GM19372 (cell line): ENCODE data around the gene DOLPP1.
A peak's percentile ranks its signal among the peaks of the same experiment; 100 is the strongest.
"Not testable (repeated sequence)": the region's sequence is repeated elsewhere in the genome, so short reads cannot be mapped to it uniquely, and the experiment has no call there.

Experiments used
- ATAC-seq: cut with Tn5 transposase; IDR thresholded peaks from one replicate; pipeline ENCODE4 v1.9.1; 2021; ENCODE audit warnings: mild to moderate bottlenecking, low read depth, moderate library complexity; ENCODE audit not compliant: unreplicated experiment

DOLPP1 gene

DNA sequence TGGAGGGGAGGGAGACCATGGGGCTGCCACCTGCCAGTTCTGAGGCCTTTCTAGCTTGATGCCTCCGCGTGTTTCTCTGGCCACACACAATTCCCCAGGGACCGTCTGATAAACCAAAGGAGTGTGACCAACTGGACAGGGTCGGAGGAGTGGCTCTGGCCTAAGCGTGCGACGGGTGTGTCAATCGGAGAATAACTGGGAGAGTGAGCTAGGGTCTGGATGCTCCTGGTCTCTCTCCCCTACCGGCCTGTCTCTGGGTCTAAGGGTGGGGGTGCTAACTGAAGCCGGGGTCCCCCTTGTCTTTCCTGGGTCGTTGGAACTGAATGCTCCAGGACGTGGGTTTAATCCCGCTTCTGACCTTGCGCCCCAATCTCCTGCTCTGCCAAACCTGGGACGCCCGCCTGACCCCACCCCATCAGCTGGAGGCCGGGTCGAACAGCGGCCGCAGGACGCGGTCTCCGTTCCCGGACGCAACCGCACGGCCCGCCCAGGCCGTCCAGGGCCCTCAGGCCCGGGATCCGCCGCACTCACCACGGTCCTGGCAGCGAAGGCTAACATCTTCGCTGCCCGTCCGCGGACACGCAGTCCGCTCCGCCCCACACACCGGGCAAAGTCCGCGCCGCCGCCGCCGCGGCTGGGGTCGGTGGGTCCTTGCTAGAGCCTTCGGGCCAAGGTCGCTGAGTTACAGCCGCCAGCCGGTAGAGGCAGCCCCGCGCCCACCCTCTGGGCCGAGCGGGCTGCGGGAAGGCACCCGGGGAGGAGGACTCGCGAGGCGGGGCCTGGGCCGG lies 29.2 kb downstream of the DOLPP1 start:
- ATAC-seq = no peak

DNA sequence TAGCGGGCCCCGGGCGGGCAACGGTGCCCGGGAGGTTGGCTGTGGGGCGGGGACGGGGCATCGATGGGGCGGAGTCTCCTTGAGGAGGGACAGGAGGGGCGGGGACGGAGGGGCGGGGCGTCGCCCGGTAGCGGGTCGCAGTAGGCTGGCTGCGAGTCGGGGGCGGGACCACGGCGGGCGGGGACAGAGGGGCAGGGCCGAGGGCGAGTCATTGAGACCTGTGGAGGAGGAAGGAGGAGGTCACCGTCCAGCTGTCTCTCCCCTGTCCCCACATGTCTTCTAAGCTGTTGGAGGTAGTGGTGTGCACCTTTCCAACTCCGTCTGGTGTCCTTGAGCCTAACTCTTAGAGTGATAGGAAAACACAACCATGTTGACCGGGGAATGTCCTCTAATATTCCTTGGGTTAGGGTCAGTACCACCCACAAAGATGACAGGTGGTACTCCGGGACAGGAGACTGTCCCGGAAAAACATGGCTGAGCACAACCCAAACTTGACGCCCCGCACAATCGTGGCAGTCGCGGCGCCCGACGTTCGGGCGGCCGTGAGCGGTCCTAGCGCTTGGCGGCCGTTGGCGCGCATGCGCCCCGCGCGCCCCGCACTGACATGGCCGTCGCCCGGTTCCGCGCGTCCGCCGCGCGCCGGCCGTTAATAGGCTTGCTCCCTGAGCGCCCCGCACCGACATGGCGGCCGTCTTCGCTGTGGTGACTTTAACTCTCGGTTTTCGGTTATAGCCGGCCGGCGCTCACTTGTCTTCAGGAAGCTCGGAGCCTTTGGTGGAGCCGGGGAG lies 30.0 kb downstream of the DOLPP1 start, which contains the start of the genes CRAT and PTPA:
Gene CRAT (minus strand): TSS at position 54 of the 788 bp plus-strand sequence. CDS start 284 bp downstream, outside the sequence.
Gene PTPA (plus strand): TSS at position 676 of the 788 bp plus-strand sequence. CDS start 186 bp downstream, outside the sequence.
- peak; percentile 87 for ATAC-seq

DNA sequence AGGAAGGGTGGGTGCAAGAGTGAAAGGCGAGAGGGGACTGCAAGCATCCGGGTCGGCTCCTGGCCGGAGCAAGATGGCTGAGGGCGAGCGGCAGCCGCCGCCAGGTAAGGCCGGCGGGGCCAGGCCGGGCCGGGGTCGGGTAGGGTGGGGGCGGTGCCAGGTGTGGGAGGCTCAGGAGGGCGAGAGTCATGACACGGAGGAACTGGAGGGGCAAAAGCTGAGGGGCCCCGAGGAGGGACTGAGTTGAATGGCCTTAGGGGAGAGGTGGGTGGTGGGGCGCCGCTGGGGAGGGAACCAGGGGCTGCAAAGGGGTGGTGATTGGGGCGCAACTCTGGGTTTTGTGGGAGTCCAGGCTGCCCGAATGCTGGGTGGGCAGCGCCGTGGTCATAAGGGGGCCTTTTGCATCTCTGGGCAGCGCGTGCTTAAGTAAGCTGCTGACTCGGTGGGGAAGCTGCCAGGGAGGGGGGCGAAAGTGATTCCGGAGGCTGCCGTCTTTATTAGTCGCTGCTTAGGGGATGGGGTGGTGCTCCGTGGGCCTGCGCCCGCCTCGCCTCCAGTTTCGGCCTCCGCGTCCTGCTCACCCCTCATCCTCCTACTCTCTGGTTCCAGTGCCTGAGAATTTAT lies 30.7 kb downstream of the DOLPP1 start:
- ATAC-seq = no peak

DNA sequence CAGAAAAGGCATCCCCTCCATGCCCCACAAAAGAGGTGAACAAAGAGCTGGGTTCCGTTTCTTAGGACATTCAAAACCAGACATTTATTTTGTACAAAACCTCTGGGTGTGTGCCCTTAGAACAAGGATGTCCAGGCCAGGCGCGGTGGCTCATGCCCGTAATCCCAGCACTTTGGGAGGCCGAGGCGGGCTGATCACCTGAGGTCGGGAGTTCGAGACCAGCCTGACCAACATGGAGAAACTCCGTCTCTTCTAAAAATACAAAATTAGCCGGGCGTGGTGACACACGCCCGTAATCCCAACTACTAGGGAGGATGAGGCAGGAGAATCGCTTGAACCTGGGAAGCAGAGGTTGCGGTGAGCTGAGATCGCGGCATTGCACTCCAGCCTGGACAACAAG lies 31.6 kb downstream of the DOLPP1 start:
- ATAC-seq = not testable (repeated sequence)

DNA sequence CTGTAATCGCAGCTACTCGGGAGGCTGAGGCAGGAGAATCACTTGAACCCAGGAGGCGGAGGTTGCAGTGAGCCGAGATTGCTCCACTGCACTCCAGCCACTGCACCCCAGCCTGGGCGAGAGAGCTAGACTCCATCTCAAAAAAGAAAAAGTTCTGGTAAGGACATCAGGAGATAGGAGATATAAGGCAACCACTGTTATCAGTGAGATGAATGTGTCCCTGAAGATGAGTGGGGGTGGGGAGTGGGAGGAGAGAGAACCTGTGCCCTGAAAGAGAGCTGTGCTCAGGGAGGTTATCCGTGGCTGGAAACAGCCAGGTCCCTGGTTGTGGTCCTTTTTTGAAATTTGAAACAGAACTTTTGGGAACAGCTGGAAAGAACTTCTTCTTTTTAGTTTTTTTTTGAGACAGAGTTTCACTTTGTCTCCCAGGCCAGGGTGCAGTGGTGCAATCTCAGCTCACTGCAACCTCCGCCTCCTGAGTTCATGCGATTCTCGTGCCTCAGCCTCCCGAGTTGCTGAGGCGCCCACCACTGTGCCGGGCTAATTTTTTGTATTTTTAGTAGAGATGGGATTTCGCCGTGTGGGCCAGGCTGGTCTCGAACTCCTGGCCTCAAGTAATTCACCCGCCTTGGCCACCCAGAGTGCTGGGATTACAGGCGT lies 32.9 kb downstream of the DOLPP1 start:
- ATAC-seq = no peak

DNA sequence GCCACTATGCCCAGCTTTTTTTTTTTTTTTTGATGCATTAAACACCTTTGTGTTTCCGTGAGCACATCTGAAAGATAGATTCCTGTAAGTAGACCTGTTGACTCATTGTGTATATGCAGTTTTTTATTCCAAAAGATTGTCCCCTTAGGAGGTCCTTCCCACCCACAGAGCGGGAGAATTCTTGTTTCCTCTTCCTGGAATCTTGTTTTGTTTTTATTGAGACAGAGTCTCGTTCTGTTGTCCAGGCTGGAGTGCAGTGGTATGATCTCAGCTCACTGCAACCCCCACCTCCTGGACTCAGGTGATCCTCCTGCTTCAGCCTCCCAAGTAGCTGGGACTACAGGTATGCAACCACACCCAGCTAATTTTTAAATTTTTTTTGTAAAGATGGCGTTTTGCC lies 37.9 kb downstream of the DOLPP1 start:
- ATAC-seq = no peak

DNA sequence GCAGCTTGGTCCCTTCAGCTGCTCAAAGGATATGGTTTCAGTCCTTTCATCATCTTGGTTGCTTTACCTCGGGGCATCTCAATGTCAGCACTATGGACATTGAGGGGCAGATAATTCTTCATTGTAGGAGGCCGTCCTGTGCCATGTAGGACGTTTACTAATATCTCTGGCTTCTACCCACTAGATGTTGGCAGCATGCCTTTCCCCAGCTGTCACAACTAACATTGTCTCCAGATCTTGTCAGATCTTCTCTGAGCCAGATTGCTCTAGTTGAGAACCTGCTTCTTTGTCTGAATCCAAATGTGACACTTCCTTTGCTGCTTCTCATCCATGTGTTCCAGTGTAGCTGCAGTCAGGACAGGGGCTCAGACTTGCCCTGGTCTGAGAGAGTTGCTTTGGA lies 40.6 kb downstream of the DOLPP1 start:
- ATAC-seq = no peak

DNA sequence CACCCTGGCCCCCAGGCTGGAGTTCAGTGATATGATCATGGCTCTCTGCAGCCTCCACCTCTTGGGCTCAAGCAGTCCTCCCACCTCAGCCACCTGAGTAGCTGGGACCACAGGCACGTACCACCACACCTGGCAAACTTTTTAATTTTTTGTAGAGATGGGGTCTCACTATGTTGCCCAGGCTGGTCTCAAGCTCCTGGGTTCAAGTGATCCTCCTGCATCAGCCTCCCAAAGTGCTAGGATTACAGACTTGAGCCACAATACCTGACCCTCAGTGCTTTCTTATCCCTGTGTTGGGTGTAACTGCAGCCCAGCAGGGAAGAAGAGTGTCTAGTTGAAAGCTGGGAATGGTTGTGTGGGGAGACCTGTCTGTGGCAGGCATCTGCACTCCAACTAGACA lies 41.2 kb downstream of the DOLPP1 start:
- ATAC-seq = no peak

DNA sequence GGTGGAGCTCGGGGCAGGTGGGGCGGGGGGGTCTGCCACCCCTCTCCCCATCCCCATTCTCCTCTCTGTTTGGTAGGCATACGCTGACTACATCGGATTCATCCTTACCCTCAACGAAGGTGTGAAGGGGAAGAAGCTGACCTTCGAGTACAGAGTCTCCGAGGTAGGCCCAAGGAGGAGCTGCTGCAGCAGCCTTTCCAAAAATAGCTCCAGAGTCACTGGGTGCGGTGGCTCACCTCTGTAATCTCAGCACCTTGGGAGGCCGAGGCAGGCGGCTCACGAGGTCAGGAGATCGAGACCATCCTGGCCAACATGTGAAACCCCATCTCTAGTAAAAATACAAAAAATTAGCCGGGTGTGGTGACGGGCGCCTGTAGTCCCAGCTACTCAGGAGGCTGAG lies 42.1 kb downstream of the DOLPP1 start:
- ATAC-seq = not testable (repeated sequence)

DNA sequence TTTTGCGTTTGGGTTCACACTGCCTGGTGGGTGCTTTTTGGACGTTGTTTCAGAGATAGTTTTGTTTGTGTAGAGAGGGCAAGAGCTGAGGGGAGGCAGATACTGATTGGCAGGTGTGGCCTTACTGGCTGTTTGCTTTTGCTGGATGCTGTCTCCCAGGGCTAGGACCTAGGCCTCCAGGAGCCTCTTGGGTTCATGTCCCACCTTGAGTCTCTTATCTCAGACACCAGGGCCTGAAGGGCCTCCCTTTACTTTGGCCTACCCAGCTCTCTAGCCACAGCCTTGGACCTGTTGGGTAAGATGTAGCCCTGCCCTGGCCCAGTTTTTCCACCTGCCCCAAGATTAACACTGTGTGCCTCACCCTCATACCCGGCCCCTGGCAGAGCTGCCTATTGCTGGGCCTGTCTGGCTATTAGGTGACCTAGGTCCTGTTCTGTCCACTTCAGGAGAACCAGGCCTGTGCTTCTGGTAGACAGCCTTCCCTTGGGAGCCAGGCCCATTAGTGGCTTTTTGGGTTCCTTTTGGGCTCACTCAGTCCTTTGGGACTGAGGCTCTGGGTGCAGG lies 43.7 kb downstream of the DOLPP1 start:
- ATAC-seq = no peak

DNA sequence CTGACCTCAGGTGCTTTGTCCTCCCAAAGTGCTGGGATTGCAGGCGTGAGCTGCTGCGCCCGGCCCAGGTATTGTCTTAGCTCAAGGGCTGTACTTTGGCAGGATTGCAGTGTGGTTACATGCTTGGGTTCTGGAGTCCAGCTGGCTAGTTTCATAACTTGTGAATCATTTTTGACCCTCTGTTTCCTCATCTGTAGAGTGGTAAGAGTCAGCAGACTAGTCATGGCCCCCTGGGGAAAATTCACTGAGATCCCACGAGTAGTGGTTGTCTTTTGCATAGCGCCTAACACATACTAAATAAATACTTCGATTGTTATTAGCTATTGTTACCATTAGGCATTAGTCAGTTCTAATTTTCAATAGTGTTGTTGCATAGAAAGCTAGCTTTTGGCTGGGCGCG lies 44.6 kb downstream of the DOLPP1 start:
- no peak for ATAC-seq

DNA sequence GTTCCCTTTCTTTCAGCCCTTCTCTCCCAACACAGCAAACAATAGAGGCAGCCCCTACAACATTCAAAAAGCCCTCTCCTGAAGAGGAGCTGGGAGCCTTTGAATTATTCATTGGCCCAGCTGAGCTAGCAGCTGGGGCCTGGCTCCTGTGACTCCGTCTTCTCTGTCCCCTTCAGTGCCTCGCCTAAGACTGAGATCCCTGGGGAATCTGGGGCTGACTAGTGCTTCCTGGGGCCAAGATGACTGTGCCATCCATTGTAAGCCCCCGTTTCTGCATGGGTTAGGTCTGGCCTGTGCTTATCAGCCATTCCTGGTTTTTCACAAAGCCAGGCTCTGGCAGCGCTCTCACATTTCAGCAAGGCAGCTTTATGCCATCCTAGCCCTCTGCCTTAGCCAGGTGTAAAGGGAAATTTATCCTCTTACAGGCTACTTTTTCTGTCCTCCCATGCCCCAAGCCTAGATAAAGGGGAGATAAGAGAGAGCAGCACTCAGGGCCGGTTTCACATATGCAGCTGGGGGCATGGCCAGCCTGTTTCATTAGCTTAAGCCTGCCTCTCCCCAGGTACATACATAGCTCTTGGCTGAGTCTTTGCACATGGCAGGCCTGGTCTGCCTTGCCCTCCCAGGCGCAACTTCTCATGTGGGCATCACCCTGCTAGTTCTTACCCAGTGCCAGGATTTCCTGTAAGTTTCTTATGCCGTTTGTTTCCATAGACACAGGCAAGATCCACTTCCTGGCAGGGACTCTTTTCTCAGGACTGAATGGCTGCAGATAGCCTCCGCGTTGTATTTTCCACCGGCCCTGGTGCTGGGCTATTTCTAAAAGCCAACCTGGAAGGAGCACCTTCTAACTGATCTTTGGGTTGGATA lies 46.1 kb downstream of the DOLPP1 start:
- no peak for ATAC-seq

DNA sequence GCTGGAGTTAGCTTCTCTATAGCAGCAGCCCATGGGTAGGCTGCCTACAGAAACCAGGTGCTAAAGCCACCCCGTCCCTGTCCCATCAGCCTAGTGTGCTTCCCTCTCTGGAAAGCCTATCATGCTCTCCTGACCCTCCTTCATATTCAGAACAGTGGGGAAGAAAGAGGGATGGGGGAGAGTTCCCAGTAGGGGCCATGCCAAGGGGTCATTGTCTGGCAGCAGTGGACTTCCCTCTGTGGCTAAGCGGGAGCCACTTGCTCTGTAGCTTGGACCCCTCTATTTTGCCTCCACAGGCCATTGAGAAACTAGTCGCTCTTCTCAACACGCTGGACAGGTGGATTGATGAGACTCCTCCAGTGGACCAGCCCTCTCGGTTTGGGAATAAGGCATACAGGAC lies 47.8 kb downstream of the DOLPP1 start:
- no peak for ATAC-seq

DNA sequence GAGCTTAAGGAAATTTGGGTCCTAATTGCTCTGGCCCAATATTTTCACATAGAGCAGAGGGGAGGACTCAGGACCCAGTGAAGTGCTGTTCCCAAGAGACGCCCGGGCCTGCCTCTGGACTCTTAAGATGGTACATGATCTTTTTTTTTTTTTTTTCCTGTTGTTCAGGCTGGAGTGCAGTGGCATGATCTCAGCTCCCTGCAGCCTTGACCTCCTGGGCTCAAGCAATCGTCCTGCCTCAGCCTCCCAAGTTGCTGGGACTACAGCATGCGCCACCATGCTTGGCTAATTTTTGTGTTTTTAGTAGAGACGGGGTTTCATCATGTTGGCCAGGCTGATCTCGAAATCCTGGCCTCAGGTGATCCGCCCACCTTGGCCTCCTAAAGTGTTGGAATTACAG lies 49.4 kb downstream of the DOLPP1 start:
- not testable (repeated sequence) for ATAC-seq

DNA sequence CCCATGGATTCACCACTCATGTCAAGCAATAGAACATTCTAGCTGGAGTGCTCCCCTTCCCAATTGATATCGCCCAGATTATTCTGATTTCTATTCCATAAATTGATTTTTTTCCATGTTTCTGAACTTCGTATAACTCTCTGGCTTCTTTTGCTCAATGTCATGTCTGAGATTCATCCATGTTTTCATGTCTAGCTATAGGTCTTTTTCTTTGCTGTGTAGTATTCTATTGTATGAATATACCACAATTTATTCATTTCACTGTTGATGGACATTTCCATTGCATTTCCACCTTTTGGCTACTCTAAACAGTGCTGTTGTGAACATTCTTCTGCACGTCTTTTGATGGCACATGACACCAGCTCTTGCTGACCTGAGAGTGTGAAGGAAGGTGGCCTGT lies 49.9 kb downstream of the DOLPP1 start:
- ATAC-seq = no peak

DNA sequence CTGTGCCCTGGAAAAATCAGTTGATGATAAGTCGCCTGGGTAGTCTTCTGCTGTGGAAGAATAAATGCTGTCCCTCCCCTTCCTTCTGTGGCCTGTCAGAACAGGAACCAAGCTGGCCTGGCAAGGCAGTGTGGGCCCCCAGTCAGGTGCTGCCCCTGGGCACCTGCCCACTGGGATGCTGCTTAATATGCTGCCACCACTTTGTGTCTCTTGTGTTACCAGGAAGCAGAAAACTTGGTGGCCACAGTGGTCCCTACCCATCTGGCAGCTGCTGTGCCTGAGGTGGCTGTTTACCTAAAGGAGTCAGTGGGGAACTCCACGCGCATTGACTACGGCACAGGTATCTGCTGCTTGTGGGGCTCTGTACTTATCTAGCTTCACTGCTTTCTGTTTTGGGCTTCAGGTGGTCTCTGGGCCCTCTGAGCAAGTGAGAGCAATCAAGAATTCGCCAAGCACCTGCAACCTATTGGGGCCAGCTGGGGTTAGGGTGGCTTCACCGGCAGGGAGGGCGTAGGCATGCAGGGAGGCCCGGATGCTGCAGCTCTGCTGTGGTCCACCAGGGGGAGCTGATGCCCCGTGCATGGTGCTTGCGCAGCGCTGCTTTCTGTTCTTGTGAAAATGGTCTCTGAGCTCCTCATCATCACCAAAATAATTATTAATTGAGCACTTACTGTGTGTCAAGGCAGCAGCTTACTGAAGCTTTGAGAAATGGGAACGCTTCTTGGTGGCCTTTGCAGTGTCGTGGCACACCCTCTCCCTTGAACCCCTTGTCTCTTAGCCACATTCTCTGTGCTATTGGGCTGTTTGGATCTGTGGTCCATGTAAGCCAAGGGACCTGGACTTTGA lies 50.6 kb downstream of the DOLPP1 start:
- no peak for ATAC-seq

DNA sequence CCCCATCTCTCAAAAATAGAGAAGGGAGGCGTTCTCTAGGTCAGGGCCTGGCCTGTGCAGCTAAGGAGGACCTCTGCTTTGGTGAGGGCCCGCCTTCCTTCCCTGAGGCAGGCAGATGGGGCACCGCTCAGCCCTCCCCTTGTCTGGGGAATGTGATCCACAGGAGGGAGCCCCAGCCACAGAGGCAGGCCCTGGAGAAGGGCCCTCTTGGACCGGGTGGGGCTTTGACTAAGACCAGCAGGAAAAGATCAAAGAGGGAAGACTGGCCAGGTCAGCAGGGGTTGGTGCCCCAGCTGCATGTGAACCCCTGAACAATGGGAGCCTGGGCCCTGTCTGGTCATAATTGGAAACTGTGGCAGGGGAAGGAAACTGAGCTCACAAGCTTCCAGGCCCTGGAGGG lies 52.2 kb downstream of the DOLPP1 start:
- ATAC-seq = no peak

DNA sequence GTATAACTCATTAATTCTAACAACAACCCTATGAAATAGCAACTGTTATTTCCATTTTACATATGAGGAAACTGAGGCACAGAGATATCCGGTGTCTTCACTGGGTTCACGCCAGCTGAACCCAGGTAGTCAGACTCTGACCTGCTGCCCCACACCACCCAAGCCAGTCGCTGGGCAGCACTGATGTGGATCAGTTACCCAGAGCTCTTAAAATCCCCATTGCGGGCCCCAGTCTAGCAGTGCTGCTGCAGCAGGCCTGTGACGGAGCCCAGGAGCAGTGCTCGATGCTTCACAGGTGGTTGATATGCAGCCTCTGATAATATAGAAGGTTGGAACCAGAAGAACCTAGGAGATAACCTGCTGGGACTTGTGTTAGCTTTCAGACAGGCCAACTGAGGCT lies 54.6 kb downstream of the DOLPP1 start:
- ATAC-seq = no peak
